GM12878 (cell line): ENCODE results near the gene CDX1.

Experiments
- EZH2 ChIP-seq: IDR thresholded peaks from 2 replicates; pipeline ENCODE4 v1.6.1; 2012; ENCODE audit warnings: low read depth, mild to moderate bottlenecking, control low read depth, inconsistent platforms, low read length, borderline replicate concordance; ENCODE audit not compliant: control insufficient read depth
- POLR2AphosphoS5 ChIP-seq: IDR thresholded peaks from 2 replicates; pipeline ENCODE4 v1.6.1; 2011; ENCODE audit warnings: mild to moderate bottlenecking, low read length, inconsistent platforms
- RELA ChIP-seq: fragments of 450-650 bp; IDR thresholded peaks from 2 replicates; pipeline ENCODE4 v1.8.0; 2014; ENCODE audit warnings: borderline replicate concordance; ENCODE audit not compliant: partially characterized antibody

- TF ChIP-seq RELA, result no peak
- TF ChIP-seq EZH2, result no peak
- TF ChIP-seq POLR2AphosphoS5, result no peak
Observed at GRCh38 chr5:150117945-150118560, 48.5 kb upstream of the CDX1 start.
